ENCODE results near the gene OR5H6.

DNA sequence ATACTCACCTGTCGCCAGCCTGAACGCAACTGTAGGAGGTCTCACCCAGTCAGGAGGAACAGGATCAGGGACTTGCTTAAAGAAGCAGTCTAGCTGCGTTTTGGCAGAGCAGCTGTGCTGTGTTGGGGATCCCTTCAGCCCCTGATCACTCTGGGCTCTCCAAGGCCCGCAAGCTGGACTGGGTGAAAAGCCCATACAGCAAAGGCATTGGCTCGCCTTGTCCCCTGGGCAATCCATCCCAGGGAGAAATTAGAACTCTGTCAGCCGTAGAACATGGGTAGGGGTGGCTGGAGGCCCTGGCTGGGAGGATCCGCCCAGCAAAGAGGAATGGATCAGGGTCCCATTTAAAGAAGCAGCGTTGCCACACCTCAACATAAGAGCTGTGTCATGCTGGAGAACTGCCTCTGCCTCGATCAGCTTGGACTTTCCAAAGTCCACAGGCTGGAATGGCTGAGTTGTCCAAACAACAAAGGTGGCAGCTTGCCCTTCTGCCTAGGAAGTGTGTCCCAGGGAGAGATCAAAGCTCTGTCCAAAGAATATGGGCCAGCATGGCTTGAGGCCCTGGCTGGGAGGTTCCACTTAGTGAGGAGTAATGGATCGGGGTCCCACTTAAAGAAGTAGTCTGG lies 27.4 kb downstream of the OR5H6 start:
- TF ChIP-seq, protein P1, sequence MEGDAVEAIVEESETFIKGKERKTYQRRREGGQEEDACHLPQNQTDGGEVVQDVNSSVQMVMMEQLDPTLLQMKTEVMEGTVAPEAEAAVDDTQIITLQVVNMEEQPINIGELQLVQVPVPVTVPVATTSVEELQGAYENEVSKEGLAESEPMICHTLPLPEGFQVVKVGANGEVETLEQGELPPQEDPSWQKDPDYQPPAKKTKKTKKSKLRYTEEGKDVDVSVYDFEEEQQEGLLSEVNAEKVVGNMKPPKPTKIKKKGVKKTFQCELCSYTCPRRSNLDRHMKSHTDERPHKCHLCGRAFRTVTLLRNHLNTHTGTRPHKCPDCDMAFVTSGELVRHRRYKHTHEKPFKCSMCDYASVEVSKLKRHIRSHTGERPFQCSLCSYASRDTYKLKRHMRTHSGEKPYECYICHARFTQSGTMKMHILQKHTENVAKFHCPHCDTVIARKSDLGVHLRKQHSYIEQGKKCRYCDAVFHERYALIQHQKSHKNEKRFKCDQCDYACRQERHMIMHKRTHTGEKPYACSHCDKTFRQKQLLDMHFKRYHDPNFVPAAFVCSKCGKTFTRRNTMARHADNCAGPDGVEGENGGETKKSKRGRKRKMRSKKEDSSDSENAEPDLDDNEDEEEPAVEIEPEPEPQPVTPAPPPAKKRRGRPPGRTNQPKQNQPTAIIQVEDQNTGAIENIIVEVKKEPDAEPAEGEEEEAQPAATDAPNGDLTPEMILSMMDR (IDR thresholded peaks at IDR 0.05; ENCODE audit: low read depth, low read length, missing input control) = no peak
- no peak for TF ChIP-seq RAD21 (IDR thresholded peaks at IDR 0.05)
- TF ChIP-seq, protein P2, sequence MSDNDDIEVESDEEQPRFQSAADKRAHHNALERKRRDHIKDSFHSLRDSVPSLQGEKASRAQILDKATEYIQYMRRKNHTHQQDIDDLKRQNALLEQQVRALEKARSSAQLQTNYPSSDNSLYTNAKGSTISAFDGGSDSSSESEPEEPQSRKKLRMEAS (IDR thresholded peaks at IDR 0.05) = no peak
- TF ChIP-seq YY1 (IDR thresholded peaks at IDR 0.05) = no peak
- no peak for TF ChIP-seq JUND (IDR thresholded peaks at IDR 0.05)
- no peak for TF ChIP-seq TAF1 (conservative IDR thresholded peaks at IDR 0.05)
- no peak for TF ChIP-seq NR2F2 (IDR thresholded peaks at IDR 0.05)
- no peak for TF ChIP-seq SP1 (IDR thresholded peaks at IDR 0.05)
- TF ChIP-seq, protein P3, sequence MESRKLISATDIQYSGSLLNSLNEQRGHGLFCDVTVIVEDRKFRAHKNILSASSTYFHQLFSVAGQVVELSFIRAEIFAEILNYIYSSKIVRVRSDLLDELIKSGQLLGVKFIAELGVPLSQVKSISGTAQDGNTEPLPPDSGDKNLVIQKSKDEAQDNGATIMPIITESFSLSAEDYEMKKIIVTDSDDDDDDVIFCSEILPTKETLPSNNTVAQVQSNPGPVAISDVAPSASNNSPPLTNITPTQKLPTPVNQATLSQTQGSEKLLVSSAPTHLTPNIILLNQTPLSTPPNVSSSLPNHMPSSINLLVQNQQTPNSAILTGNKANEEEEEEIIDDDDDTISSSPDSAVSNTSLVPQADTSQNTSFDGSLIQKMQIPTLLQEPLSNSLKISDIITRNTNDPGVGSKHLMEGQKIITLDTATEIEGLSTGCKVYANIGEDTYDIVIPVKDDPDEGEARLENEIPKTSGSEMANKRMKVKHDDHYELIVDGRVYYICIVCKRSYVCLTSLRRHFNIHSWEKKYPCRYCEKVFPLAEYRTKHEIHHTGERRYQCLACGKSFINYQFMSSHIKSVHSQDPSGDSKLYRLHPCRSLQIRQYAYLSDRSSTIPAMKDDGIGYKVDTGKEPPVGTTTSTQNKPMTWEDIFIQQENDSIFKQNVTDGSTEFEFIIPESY (IDR thresholded peaks at IDR 0.05) = no peak

Data from liver (tissue), 3 donors.